22Rv1 (cell line): ENCODE data around the gene RFC1.

Experiments used
- CTCF ChIP-seq: fragments of 450-650 bp; IDR thresholded peaks from 2 replicates; pipeline ENCODE4 v1.5.1; 2017; ENCODE audit warnings: mild to moderate bottlenecking
- ZFX ChIP-seq: fragments of 450-650 bp; IDR thresholded peaks from 2 replicates; pipeline ENCODE4 v1.6.1; 2017; ENCODE audit warnings: antibody characterized with exemption, borderline replicate concordance

GRCh38 chr4:39362827-39363226 lies 3.3 kb downstream of the RFC1 start:
- TF ChIP-seq CTCF (no peak), ZFX (no peak)
